MM.1S (cell line): ENCODE data around the gene RNF180.
A peak's percentile ranks its signal among the peaks of the same experiment; 100 is the strongest.

Source experiments
- DNase-seq: peaks from one replicate; pipeline ENCODE4 v3.0.0-alpha.2; 2015
- H2AFZ ChIP-seq: fragments of 300-600 bp; sonication (generic); 2 replicates; pipeline ENCODE4 v1.6.0; 2016; ENCODE audit warnings: antibody characterized with exemption, low read length
- H3F3A ChIP-seq: fragments of 300-600 bp; sonication (generic); 2 replicates; pipeline ENCODE4 v1.6.1; 2016; ENCODE audit warnings: mild to moderate bottlenecking, antibody characterized with exemption, low read length, moderate library complexity, mixed read lengths; ENCODE audit not compliant: insufficient read depth
- H3K27ac ChIP-seq: fragments of 300-600 bp; sonication (generic); 2 replicates; pipeline ENCODE4 v1.5.1; 2016; ENCODE audit warnings: mild to moderate bottlenecking, low read length
- H3K27me3 ChIP-seq: fragments of 300-600 bp; sonication (generic); replicated peaks from 2 replicates; pipeline ENCODE4 v1.6.0; 2016; ENCODE audit warnings: low read length; ENCODE audit not compliant: insufficient read depth
- H3K36me3 ChIP-seq: fragments of 300-600 bp; sonication (generic); replicated peaks from 2 replicates; pipeline ENCODE4 v1.6.1; 2016; ENCODE audit warnings: mild to moderate bottlenecking, low read length, mixed read lengths; ENCODE audit not compliant: insufficient read depth
- H3K4me1 ChIP-seq: fragments of 300-600 bp; sonication (generic); 2 replicates; pipeline ENCODE4 v1.6.1; 2016; ENCODE audit warnings: low read length, mixed read lengths
- H3K4me2 ChIP-seq: fragments of 300-600 bp; sonication (generic); 2 replicates; pipeline ENCODE4 v1.6.0; 2016; ENCODE audit warnings: low read depth, low read length
- H3K4me3 ChIP-seq: fragments of 300-600 bp; sonication (generic); 2 replicates; pipeline ENCODE4 v1.5.1; 2016; ENCODE audit warnings: low read length, mixed read lengths
- H3K79me2 ChIP-seq: fragments of 300-600 bp; sonication (generic); 2 replicates; pipeline ENCODE4 v1.6.1; 2016; ENCODE audit warnings: mixed run types, low read length, mixed read lengths
- H3K9ac ChIP-seq: fragments of 300-600 bp; sonication (generic); 2 replicates; pipeline ENCODE4 v1.6.1; 2016; ENCODE audit warnings: low read length, mixed read lengths
- H3K9me2 ChIP-seq: fragments of 300-600 bp; sonication (generic); replicated peaks from 2 replicates; pipeline ENCODE4 v1.6.1; 2016; ENCODE audit warnings: mild to moderate bottlenecking, low read length, mixed read lengths; ENCODE audit not compliant: insufficient read depth
- H3K9me3 ChIP-seq: fragments of 300-600 bp; sonication (generic); replicated peaks from 2 replicates; pipeline ENCODE4 v1.6.1; 2016; ENCODE audit warnings: mild to moderate bottlenecking, low read length, mixed read lengths; ENCODE audit not compliant: insufficient read depth
- H4K20me1 ChIP-seq: fragments of 300-600 bp; sonication (generic); 2 replicates; pipeline ENCODE4 v1.6.1; 2016; ENCODE audit warnings: mild to moderate bottlenecking, low read length, moderate library complexity, mixed read lengths; ENCODE audit not compliant: insufficient read depth
- EZH2 ChIP-seq: fragments of 300-600 bp; sonication (generic); optimal IDR thresholded peaks from 2 replicates; pipeline ENCODE3; 2017; ENCODE audit warnings: low read depth, mild to moderate bottlenecking, antibody characterized with exemption, low read length, mixed read lengths
- EZH2phosphoT487 ChIP-seq: fragments of 300-600 bp; sonication (generic); IDR thresholded peaks from 2 replicates; pipeline ENCODE4 v1.6.1; 2018; ENCODE audit warnings: antibody characterized with exemption, low read length
- TF ChIP-seq, protein P1 (sequence below): fragments of 300-600 bp; sonication (generic); IDR thresholded peaks from 2 replicates; pipeline ENCODE4 v1.5.1; 2016; ENCODE audit warnings: antibody characterized with exemption, low read length, mixed read lengths

RNF180 gene

DNA sequence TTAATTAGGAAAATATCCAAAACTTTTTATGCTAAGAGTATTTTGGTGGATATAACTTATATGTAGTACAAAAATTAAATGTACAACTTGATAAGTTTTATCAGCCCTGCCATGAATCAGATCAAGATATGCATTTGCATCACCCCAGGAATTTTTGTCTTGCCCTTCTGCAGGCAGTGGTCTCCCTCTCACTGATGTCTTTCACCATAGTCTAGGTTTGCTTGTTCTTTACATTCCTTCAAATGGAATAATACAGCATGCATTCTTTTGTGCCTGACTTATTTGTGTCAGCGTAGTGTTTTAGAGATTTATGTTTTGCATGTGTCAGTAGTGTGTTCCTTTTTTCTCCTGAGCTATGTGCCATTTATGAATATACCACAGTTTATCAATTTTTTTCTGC, 36.4 kb downstream of the RNF180 start:
- Histone ChIP-seq H3K27ac (no peak overlapping the region), H3F3A (no peaks in the 10 kb centered on the region), H4K20me1 (no peaks in the 10 kb centered on the region), H3K27me3 (no peaks in the 10 kb centered on the region), H3K9ac (no peak overlapping the region), H3K9me3 (no peaks in the 10 kb centered on the region), H3K4me1 (no peaks in the 10 kb centered on the region), H3K79me2 (no peaks in the 10 kb centered on the region), H3K4me3 (no peak overlapping the region), H3K9me2 (no peaks in the 10 kb centered on the region), H2AFZ (no peak overlapping the region), H3K4me2 (no peak overlapping the region), H3K36me3 (no peaks in the 10 kb centered on the region)
- no peak for DNase-seq
- TF ChIP-seq EZH2, result no peak
- TF ChIP-seq EZH2phosphoT487, result no peak
- TF ChIP-seq, protein P1, sequence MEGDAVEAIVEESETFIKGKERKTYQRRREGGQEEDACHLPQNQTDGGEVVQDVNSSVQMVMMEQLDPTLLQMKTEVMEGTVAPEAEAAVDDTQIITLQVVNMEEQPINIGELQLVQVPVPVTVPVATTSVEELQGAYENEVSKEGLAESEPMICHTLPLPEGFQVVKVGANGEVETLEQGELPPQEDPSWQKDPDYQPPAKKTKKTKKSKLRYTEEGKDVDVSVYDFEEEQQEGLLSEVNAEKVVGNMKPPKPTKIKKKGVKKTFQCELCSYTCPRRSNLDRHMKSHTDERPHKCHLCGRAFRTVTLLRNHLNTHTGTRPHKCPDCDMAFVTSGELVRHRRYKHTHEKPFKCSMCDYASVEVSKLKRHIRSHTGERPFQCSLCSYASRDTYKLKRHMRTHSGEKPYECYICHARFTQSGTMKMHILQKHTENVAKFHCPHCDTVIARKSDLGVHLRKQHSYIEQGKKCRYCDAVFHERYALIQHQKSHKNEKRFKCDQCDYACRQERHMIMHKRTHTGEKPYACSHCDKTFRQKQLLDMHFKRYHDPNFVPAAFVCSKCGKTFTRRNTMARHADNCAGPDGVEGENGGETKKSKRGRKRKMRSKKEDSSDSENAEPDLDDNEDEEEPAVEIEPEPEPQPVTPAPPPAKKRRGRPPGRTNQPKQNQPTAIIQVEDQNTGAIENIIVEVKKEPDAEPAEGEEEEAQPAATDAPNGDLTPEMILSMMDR, result no peak

DNA sequence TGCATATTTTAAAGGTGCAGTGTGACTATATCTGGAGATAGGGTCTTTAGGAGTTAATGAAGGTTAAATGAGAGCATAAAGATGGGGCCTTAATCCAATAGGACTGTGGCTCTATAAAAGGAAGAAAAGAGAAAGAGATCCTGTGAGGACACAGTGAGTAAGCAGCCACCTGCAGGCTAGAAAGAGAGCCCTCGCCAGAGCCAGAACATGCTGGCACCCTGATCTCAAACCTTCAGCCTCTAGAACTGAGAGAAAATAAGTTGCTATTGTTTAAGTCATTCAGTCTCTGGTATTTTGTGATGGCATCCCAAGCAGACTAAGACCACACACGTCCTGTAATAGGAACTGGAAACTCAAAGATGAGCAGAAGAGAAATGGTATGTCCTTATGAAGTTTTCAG, 41.0 kb downstream of the RNF180 start:
- Histone ChIP-seq H3K79me2 (no peaks in the 10 kb centered on the region), H3K36me3 (no peaks in the 10 kb centered on the region), H3K27me3 (no peaks in the 10 kb centered on the region), H3K9ac (no peak overlapping the region), H3K4me3 (no peak overlapping the region), H3K27ac (no peak overlapping the region), H3K4me1 (no peaks in the 10 kb centered on the region), H4K20me1 (no peaks in the 10 kb centered on the region), H3K4me2 (no peak overlapping the region), H3F3A (no peaks in the 10 kb centered on the region), H3K9me3 (no peaks in the 10 kb centered on the region), H2AFZ (no peak overlapping the region), H3K9me2 (no peaks in the 10 kb centered on the region)
- TF ChIP-seq, protein P1, result no peak
- TF ChIP-seq EZH2phosphoT487 (no peak), EZH2 (no peak)
- no peak for DNase-seq

DNA sequence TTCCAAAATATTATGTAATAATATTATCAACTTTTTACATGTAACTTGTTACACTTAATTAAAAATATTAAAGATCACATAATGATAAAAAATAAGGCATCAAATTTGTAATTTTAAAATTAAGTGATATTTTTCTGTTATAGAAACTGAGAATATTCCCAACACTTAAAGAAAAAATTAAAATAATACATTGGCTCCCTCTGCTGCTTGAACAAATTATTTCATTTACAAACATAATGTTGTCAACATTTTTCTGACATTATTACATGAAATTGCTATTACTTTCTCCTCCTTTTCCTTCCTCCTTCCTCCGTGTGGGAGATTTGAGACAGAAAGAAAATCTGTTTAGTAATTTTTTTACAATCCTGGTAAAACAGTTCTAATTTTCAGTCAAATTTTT, 42.3 kb downstream of the RNF180 start:
- Histone ChIP-seq H3F3A (no peaks in the 10 kb centered on the region), H3K9me2 (no peaks in the 10 kb centered on the region), H3K9ac (no peak overlapping the region), H3K4me3 (no peak overlapping the region), H3K36me3 (no peaks in the 10 kb centered on the region), H3K79me2 (no peaks in the 10 kb centered on the region), H3K27me3 (no peaks in the 10 kb centered on the region), H3K9me3 (no peaks in the 10 kb centered on the region), H3K4me2 (no peak overlapping the region), H4K20me1 (no peaks in the 10 kb centered on the region), H3K27ac (no peak overlapping the region), H3K4me1 (no peaks in the 10 kb centered on the region), H2AFZ (no peak overlapping the region)
- peak; percentile 47 for DNase-seq
- TF ChIP-seq, protein P1, result peak; percentile 36
- TF ChIP-seq EZH2phosphoT487, result no peak

DNA sequence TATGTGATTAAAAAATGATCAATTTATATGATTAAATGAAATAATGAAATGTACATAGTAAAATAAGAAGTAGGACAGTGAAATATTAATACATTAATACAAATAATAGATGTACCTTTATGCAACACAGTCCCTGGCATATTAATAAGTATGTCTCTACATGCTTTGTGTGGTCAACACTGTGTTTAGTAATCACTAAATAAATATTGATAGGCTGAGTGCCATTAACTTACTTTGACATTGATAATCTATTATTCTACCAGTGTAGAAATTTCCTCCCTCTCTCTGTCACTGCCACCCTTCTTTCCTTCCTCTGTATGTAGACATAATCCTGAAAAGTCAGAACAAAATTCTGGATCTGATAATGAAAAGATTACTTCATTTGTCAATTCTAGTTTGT, 43.7 kb downstream of the RNF180 start:
- Histone ChIP-seq H3K36me3 (no peaks in the 10 kb centered on the region), H3F3A (no peaks in the 10 kb centered on the region), H3K27ac (no peak overlapping the region), H3K4me2 (no peak overlapping the region), H3K79me2 (no peaks in the 10 kb centered on the region), H4K20me1 (no peaks in the 10 kb centered on the region), H3K27me3 (no peaks in the 10 kb centered on the region), H3K9me3 (no peaks in the 10 kb centered on the region), H2AFZ (no peak overlapping the region), H3K9ac (no peak overlapping the region), H3K4me1 (no peaks in the 10 kb centered on the region), H3K9me2 (no peaks in the 10 kb centered on the region), H3K4me3 (no peak overlapping the region)
- TF ChIP-seq, protein P1, result no peak
- no peak for TF ChIP-seq EZH2phosphoT487
- TF ChIP-seq EZH2, result no peak
- no peak for DNase-seq
